Astrocyte (in vitro differentiated cells and primary cell): ENCODE results near the gene RAB6B. TPM values are rescaled to one million over a fixed set of nuclear protein-coding genes. Genes with fewer than 3 reads are reported as not detected.

Source experiments
- DNase-seq: peaks from one replicate; pipeline ENCODE4 v3.0.0-alpha.2; 2010; ENCODE audit warnings: low read depth
- FAIRE-seq: peaks from 2 replicates; lab custom pipeline; 2011; peaks lifted over from hg19 to GRCh38; lab: Jason Lieb, UNC
- H2AFZ ChIP-seq: 2 replicates; pipeline ENCODE4 v1.6.0; 2012; ENCODE audit warnings: low read depth, low read length, inconsistent platforms
- H3K27ac ChIP-seq: 2 replicates; pipeline ENCODE4 v1.5.1; 2011; ENCODE audit warnings: low read depth, low read length, inconsistent platforms
- H3K27me3 ChIP-seq: 2 replicates; pipeline ENCODE4 v1.6.0; 2011; ENCODE audit warnings: low read length, inconsistent platforms; ENCODE audit not compliant: insufficient read depth
- H3K36me3 ChIP-seq: 2 replicates; pipeline ENCODE4 v1.5.1; 2011; ENCODE audit warnings: low read length, inconsistent platforms; ENCODE audit not compliant: insufficient read depth
- H3K4me1 ChIP-seq: 2 replicates; pipeline ENCODE4 v1.5.1; 2011; ENCODE audit warnings: low read length, inconsistent platforms; ENCODE audit not compliant: insufficient read depth
- H3K4me2 ChIP-seq: 2 replicates; pipeline ENCODE4 v1.6.0; 2012; ENCODE audit warnings: low read length, inconsistent platforms
- H3K4me3 ChIP-seq: 2 replicates; pipeline ENCODE4 v1.5.1; 2011; ENCODE audit warnings: low read depth, mild to moderate bottlenecking, low read length, inconsistent platforms; ENCODE audit not compliant: insufficient read depth
- H3K79me2 ChIP-seq: 2 replicates; pipeline ENCODE4 v1.6.0; 2012; ENCODE audit warnings: mild to moderate bottlenecking, low read length, inconsistent platforms; ENCODE audit not compliant: insufficient read depth
- H3K9ac ChIP-seq: 2 replicates; pipeline ENCODE4 v1.6.0; 2012; ENCODE audit warnings: mild to moderate bottlenecking, low read length, inconsistent platforms
- H3K9me3 ChIP-seq: 2 replicates; pipeline ENCODE4 v1.5.1; 2012; ENCODE audit warnings: low read depth, mild to moderate bottlenecking, low read length, inconsistent platforms; ENCODE audit not compliant: insufficient read depth
- H4K20me1 ChIP-seq: 2 replicates; pipeline ENCODE4 v1.6.0; 2012; ENCODE audit warnings: low read length, inconsistent platforms; ENCODE audit not compliant: insufficient read depth
- H3K27ac Mint-ChIP-seq: one replicate; pipeline ENCODE4 v1.8.0; 2021; ENCODE audit warnings: mild to moderate bottlenecking, mixed read lengths; ENCODE audit not compliant: unreplicated experiment
- H3K27me3 Mint-ChIP-seq: one replicate; pipeline ENCODE4 v1.8.0; 2021; ENCODE audit warnings: low read depth, mixed read lengths; ENCODE audit not compliant: unreplicated experiment
- H3K36me3 Mint-ChIP-seq: one replicate; pipeline ENCODE4 v1.8.0; 2021; ENCODE audit warnings: low read depth, mixed read lengths; ENCODE audit not compliant: unreplicated experiment
- H3K4me1 Mint-ChIP-seq: one replicate; pipeline ENCODE4 v1.8.0; 2021; ENCODE audit warnings: low read depth, mixed read lengths; ENCODE audit not compliant: unreplicated experiment
- H3K4me3 Mint-ChIP-seq: one replicate; pipeline ENCODE4 v1.8.0; 2021; ENCODE audit warnings: mild to moderate bottlenecking, moderate library complexity, mixed read lengths; ENCODE audit not compliant: unreplicated experiment
- H3K9me3 Mint-ChIP-seq: one replicate; pipeline ENCODE4 v1.8.0; 2021; ENCODE audit warnings: mild to moderate bottlenecking, mixed read lengths; ENCODE audit not compliant: unreplicated experiment
- EZH2 ChIP-seq: IDR thresholded peaks from 2 replicates; pipeline ENCODE4 v1.6.1; 2012; ENCODE audit warnings: mild to moderate bottlenecking, low read length, inconsistent platforms; ENCODE audit not compliant: insufficient read depth
- total RNA-seq: library from RNA; stranded (reverse); gene quantifications from 2 replicates; pipeline ENCODE4 v1.2.1, GENCODE V29; 2021
- TF ChIP-seq, protein P1 (sequence below): IDR thresholded peaks from 2 replicates; pipeline ENCODE4 v1.5.1; 2011; ENCODE audit warnings: low read depth, mild to moderate bottlenecking, inconsistent platforms, low read length, moderate library complexity; ENCODE audit not compliant: insufficient read depth

The RAB6B gene
- total RNA-seq, 1 donor from 2014 or later = 61.8 TPM

DNA sequence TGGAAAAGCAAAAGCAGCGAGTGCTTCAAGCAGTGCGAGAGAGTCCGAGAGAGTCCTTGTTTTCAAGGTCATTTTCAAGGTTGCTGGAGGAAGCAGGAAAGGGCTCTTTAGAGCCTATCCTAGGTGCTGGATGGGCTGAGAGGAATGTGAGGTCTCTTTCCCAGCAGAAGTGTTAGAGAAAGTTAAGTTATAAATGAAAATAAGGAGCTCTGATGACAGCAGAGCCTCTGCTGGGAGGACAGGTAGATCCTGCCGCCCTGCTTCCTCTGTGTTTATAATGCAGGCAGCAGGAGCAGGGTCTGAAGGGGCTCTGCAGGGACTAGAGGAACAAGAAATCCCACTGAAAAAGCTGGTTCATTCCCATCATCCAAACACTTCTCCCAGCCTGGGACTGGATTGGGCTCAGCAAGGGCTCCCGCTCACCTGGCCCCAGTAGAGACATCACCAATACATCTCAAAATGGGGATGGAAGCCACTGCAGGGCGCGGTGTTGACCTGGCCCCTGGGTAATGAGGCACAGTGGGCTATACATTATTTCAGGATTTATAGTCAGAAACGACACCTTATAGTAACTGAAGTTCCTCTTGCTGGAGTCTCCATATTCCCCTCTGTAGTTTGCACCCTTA lies 41.5 kb upstream of the RAB6B start:
- no peak for DNase-seq
- H3K36me3 ChIP-seq = no peaks in the 10 kb centered on the region
- peaks cover 14% of the 10 kb centered on the region for H3K27me3 ChIP-seq
- H3K4me3 ChIP-seq = no peak overlapping the region
- H3K79me2 ChIP-seq = no peaks in the 10 kb centered on the region
- H3K4me1 ChIP-seq = peaks cover 6% of the 10 kb centered on the region
- H3K9me3 Mint-ChIP-seq = peaks cover 9% of the 10 kb centered on the region
- peaks cover 66% of the 10 kb centered on the region for H3K27me3 Mint-ChIP-seq
- H3K27ac Mint-ChIP-seq = no peak overlapping the region
- peaks cover 6% of the 10 kb centered on the region for H3K4me1 Mint-ChIP-seq
- H3K27ac ChIP-seq = no peak overlapping the region
- no peak for FAIRE-seq
- no peak overlapping the region for H3K9ac ChIP-seq
- no peak overlapping the region for H3K4me2 ChIP-seq
- no peak overlapping the region for H3K4me3 Mint-ChIP-seq
- H3K36me3 Mint-ChIP-seq = peaks cover 4% of the 10 kb centered on the region
- H2AFZ ChIP-seq = no peak overlapping the region
- no peaks in the 10 kb centered on the region for H3K9me3 ChIP-seq
- no peak for TF ChIP-seq EZH2
- TF ChIP-seq, protein P1, sequence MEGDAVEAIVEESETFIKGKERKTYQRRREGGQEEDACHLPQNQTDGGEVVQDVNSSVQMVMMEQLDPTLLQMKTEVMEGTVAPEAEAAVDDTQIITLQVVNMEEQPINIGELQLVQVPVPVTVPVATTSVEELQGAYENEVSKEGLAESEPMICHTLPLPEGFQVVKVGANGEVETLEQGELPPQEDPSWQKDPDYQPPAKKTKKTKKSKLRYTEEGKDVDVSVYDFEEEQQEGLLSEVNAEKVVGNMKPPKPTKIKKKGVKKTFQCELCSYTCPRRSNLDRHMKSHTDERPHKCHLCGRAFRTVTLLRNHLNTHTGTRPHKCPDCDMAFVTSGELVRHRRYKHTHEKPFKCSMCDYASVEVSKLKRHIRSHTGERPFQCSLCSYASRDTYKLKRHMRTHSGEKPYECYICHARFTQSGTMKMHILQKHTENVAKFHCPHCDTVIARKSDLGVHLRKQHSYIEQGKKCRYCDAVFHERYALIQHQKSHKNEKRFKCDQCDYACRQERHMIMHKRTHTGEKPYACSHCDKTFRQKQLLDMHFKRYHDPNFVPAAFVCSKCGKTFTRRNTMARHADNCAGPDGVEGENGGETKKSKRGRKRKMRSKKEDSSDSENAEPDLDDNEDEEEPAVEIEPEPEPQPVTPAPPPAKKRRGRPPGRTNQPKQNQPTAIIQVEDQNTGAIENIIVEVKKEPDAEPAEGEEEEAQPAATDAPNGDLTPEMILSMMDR = no peak
- H4K20me1 ChIP-seq = no peaks in the 10 kb centered on the region

DNA sequence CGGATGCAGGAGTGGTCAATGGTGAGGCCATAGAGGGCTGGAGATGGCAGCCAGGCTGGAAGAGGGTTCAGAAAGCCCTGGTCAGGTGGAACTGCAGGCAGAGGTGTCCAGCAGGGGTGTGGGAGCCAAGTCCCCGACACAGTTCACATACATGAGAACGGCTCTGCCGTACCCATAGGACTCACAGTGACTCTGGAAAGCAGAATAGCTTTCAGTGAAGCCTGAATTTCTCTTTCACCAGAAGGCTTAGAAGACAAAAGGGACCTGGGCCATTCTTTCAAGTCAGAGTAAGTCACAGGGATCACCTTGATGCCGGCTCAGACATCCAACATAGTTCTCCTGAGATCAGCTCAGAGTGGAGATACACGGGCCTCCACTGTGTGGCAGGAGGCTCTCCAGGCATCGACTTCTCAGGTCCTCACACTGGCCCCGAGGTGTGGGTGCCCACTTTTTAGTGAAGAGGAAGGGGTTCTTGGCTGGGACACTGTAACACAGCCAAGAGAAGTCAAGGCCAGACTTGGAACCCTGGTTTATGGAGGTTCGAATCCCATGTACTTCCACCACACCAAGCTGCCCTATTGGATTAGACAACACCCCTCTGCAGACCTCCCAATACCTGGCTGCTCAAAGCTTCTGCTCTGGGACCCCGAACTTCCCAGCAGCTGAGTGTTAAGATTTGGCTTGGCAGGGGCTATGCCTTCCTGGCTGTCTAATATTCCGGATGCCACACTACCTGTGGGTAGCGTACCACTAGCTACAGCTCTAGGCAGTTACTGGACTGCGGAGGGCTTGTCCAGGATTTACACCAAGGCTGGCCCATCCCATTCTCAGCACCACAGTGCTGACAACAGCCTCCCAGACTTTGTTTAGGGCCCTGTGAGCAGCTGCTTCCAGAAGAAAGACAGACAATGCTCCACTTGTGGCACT lies 40.4 kb upstream of the RAB6B start:
- H3K36me3 ChIP-seq = no peaks in the 10 kb centered on the region
- H3K27me3 Mint-ChIP-seq = peaks cover 64% of the 10 kb centered on the region
- peaks cover 14% of the 10 kb centered on the region for H3K27me3 ChIP-seq
- H3K27ac ChIP-seq = no peak overlapping the region
- no peaks in the 10 kb centered on the region for H4K20me1 ChIP-seq
- peaks cover 4% of the 10 kb centered on the region for H3K36me3 Mint-ChIP-seq
- H3K4me2 ChIP-seq = no peak overlapping the region
- no peak overlapping the region for H3K4me3 Mint-ChIP-seq
- H3K27ac Mint-ChIP-seq = no peak overlapping the region
- H3K4me1 Mint-ChIP-seq = peaks cover 2% of the 10 kb centered on the region
- no peak for TF ChIP-seq EZH2
- TF ChIP-seq, protein P1 = no peak
- no peak overlapping the region for H2AFZ ChIP-seq
- no peaks in the 10 kb centered on the region for H3K9me3 ChIP-seq
- H3K9ac ChIP-seq = no peak overlapping the region
- no peak overlapping the region for H3K4me3 ChIP-seq
- H3K9me3 Mint-ChIP-seq = peaks cover 9% of the 10 kb centered on the region
- peaks cover 3% of the 10 kb centered on the region for H3K4me1 ChIP-seq
- no peak for FAIRE-seq
- DNase-seq = no peak
- H3K79me2 ChIP-seq = no peaks in the 10 kb centered on the region
